ENCODE results near the gene CLMN. TPM values are rescaled to one million over a fixed set of nuclear protein-coding genes. Genes with fewer than 3 reads are reported as not detected.

The CLMN gene
- total and polyA plus RNA-seq, 2 of the 13 experiments (the other 11 are each of a cell fraction or from before 2014, with no cell fraction given): 15.1 to 16.7 TPM

GRCh38 chr14:95364481-95365209 is 44.9 kb upstream of the CLMN start (continued):
- TF ChIP-seq FOXK1 (CRISPR knock-in tag; IDR thresholded peaks at IDR 0.05; ENCODE audit: borderline replicate concordance, low read depth) (0 out of 2 replicates have a peak, but pooled peaks have one; percentile 66), ARID5B (CRISPR knock-in tag; IDR thresholded peaks at IDR 0.05) (peak; percentile 79), SAP130 (CRISPR knock-in tag; IDR thresholded peaks at IDR 0.05; ENCODE audit: low read depth) (peak; percentile 31; the same call in 1 of the 2 replicates), NR2F2 (IDR thresholded peaks at IDR 0.05; ENCODE audit: borderline replicate concordance, low read depth) (peak; percentile 97), ESRRA (CRISPR knock-in tag; IDR thresholded peaks at IDR 0.05; ENCODE audit: low read depth) (peak; percentile 90), BRF2 (CRISPR knock-in tag; IDR thresholded peaks at IDR 0.05) (no peak), SOX5 (CRISPR knock-in tag; IDR thresholded peaks at IDR 0.05; ENCODE audit: borderline replicate concordance) (peak; percentile 30; the same call in 1 of the 2 replicates), ELF3 (CRISPR knock-in tag; IDR thresholded peaks at IDR 0.05) (peak; percentile 56; the same call in 1 of the 2 replicates), ZMYM3 (CRISPR knock-in tag; IDR thresholded peaks at IDR 0.05) (peak; percentile 30; the same call in 1 of the 2 replicates), EZH2 (conservative IDR thresholded peaks at IDR 0.05; ENCODE audit: low read depth, low read length) (no peak), ELF1 (CRISPR knock-in tag; IDR thresholded peaks at IDR 0.05) (peak; percentile 37; the same call in 1 of the 2 replicates), HNF4A (CRISPR knock-in tag; IDR thresholded peaks at IDR 0.05) (peak; percentile 89), HOXA7 (CRISPR knock-in tag; IDR thresholded peaks at IDR 0.05) (no peak), PPARG (CRISPR knock-in tag; conservative IDR thresholded peaks at IDR 0.05) (0 out of 2 replicates have a peak, but pooled peaks have one; percentile 24), POLR2G (IDR thresholded peaks at IDR 0.05; ENCODE audit: low read depth, low read length) (no peak), XRCC5 (optimal IDR thresholded peaks at IDR 0.05; ENCODE audit: low read length) (peak; percentile 25), ZNF292 (CRISPR knock-in tag; IDR thresholded peaks at IDR 0.05; ENCODE audit: borderline replicate concordance, low read depth) (peak; percentile 58; the same call in 1 of the 2 replicates), FOSL2 (CRISPR knock-in tag; IDR thresholded peaks at IDR 0.05) (peak; percentile 36; the same call in 1 of the 2 replicates), ZNF281 (CRISPR knock-in tag; IDR thresholded peaks at IDR 0.05; ENCODE audit: borderline replicate concordance) (no peak; the same call in 1 of the 2 replicates), ZNF33B (CRISPR knock-in tag; IDR thresholded peaks at IDR 0.05) (no peak), CREB1 (IDR thresholded peaks at IDR 0.05) (no peak), CREB1 (CRISPR knock-in tag; IDR thresholded peaks at IDR 0.05) (peak; percentile 51; the same call in 1 of the 2 replicates), GFI1 (CRISPR knock-in tag; IDR thresholded peaks at IDR 0.05; ENCODE audit: borderline replicate concordance) (peak; percentile 68)

All from HepG2 (cell line).